AG04450 (cell line): ENCODE results near the gene RTN4IP1. TPM values are rescaled to one million over a fixed set of nuclear protein-coding genes. Genes with fewer than 3 reads are reported as not detected.

Source experiments
- CTCF ChIA-PET: fragments of 300-600, 350-600 bp; formaldehyde crosslinking; extraction: SDS; loops from one replicate; lab custom pipeline; 2022; ENCODE audit warnings: antibody characterized with exemption, inconsistent platforms; lab: Charles Lee
- POLR2A ChIA-PET: fragments of 350-600 bp; formaldehyde crosslinking; extraction: SDS; loops from one replicate; lab custom pipeline; 2021; ENCODE audit warnings: antibody characterized with exemption, inconsistent platforms; lab: Yijun Ruan, JAX
- DNase-seq: peaks from one replicate; pipeline ENCODE4 v3.0.0-alpha.2; 2011; ENCODE audit warnings: low read depth, low spot score
- H3K27ac ChIP-seq: one replicate; pipeline ENCODE4 v1.5.1; 2012; ENCODE audit warnings: low read depth, low read length, control low read depth
- H3K27me3 ChIP-seq: one replicate; pipeline ENCODE4 v1.6.0; 2012; ENCODE audit warnings: low read length; ENCODE audit not compliant: control insufficient read depth, insufficient read depth
- H3K4me3 ChIP-seq: 2 replicates; pipeline ENCODE4 v1.5.1; 2011; ENCODE audit warnings: mild to moderate bottlenecking, low read depth, low read length, control low read depth
- H3K9me3 ChIP-seq: 2 replicates; pipeline ENCODE4 v1.5.1; 2012; ENCODE audit warnings: low read length; ENCODE audit not compliant: control insufficient read depth, insufficient read depth
- polyA plus RNA-seq: library from polyadenylated mRNA; depleted of rRNA; stranded (reverse); fragments of >200 nt; gene quantifications from 2 replicates; pipeline ENCODE4 v1.2.3, GENCODE V29; 2011
- TF ChIP-seq, protein P1 (sequence below): IDR thresholded peaks from 2 replicates; pipeline ENCODE4 v1.5.1; 2011; ENCODE audit warnings: low read depth, low read length, control low read depth, inconsistent platforms

The RTN4IP1 gene
- polyA plus RNA-seq, 1 experiment, result 9.3 TPM

DNA sequence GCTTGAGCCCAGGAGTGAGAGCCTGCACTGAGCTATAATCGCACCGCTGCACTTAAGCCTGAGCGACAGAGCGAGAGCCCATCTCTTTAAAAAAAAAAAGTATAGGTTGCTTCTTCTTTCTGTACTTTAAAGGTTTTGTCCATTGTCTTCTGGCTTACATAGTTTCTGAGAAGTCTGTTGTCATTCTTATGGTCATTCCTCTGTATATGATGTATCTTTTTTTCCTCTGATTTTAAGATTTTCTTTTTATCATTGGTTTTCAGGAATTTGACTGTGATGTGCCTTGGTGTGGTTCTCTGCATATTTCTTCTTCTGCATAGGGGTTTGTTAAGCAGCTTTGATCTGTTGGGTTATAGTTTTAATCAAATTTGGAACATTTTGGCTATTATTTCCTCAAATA lies 29.2 kb upstream of the RTN4IP1 start:
- DNase-seq, result no peak
- peaks cover 9% of the 10 kb centered on the region for H3K9me3 ChIP-seq
- CTCF ChIA-PET, result no interaction called here
- POLR2A ChIA-PET, result no interaction called here
- no peak overlapping the region for H3K4me3 ChIP-seq
- no peak overlapping the region for H3K27ac ChIP-seq
- H3K27me3 ChIP-seq, result no peaks in the 10 kb centered on the region
- TF ChIP-seq, protein P1, sequence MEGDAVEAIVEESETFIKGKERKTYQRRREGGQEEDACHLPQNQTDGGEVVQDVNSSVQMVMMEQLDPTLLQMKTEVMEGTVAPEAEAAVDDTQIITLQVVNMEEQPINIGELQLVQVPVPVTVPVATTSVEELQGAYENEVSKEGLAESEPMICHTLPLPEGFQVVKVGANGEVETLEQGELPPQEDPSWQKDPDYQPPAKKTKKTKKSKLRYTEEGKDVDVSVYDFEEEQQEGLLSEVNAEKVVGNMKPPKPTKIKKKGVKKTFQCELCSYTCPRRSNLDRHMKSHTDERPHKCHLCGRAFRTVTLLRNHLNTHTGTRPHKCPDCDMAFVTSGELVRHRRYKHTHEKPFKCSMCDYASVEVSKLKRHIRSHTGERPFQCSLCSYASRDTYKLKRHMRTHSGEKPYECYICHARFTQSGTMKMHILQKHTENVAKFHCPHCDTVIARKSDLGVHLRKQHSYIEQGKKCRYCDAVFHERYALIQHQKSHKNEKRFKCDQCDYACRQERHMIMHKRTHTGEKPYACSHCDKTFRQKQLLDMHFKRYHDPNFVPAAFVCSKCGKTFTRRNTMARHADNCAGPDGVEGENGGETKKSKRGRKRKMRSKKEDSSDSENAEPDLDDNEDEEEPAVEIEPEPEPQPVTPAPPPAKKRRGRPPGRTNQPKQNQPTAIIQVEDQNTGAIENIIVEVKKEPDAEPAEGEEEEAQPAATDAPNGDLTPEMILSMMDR, result no peak

- TF ChIP-seq, protein P1, result no peak
- DNase-seq, result no peak
- H3K27ac ChIP-seq, result no peak overlapping the region
- CTCF ChIA-PET, result interaction anchor here (1.4 to 1.6 kb wide), 2 partner anchors 41 to 331 kb away, joined by 4 read pairs; no protein-coding TSS in a partner anchor
- H3K4me3 ChIP-seq, result no peak overlapping the region
- POLR2A ChIA-PET, result no interaction called here
- no peaks in the 10 kb centered on the region for H3K27me3 ChIP-seq
- H3K9me3 ChIP-seq, result no peaks in the 10 kb centered on the region
Observed at GRCh38 chr6:106648651-106649308, 19.5 kb upstream of the RTN4IP1 start.

GRCh38 chr6:106643061-106643460 lies 13.8 kb upstream of the RTN4IP1 start:
- ChIA-PET POLR2A (no interaction called here), CTCF (no interaction called here)
- Histone ChIP-seq H3K27me3 (no peaks in the 10 kb centered on the region), H3K9me3 (no peaks in the 10 kb centered on the region), H3K4me3 (no peak overlapping the region), H3K27ac (no peak overlapping the region)
- TF ChIP-seq, protein P1, result no peak
- DNase-seq, result no peak

GRCh38 chr6:106642476-106642875 lies 13.2 kb upstream of the RTN4IP1 start:
- TF ChIP-seq, protein P1, result no peak
- H3K27ac ChIP-seq, result no peak overlapping the region
- CTCF ChIA-PET, result no interaction called here
- POLR2A ChIA-PET, result no interaction called here
- H3K9me3 ChIP-seq, result no peaks in the 10 kb centered on the region
- no peak for DNase-seq
- H3K4me3 ChIP-seq, result no peak overlapping the region
- H3K27me3 ChIP-seq, result no peaks in the 10 kb centered on the region

DNA sequence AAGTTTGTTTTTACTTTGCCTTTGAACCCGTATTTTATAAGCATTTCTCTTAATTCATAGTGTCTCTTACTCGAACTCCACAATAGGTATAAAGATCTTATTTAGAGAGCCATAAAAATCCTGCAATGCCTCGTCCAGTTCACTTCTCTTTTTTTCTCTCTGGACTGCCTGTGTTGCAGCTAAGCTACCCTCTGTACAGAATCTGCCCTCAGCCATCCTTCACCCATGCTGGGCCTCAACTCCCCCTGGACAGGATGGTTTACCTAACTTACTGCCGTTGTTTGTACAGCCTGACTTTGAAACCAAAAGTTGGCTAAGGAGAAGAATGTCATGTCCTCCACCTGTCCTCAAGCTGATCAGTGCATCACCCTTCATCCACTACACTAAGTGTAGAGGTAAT lies 10.5 kb upstream of the RTN4IP1 start:
- TF ChIP-seq, protein P1, result no peak
- H3K27me3 ChIP-seq, result no peaks in the 10 kb centered on the region
- no peak overlapping the region for H3K4me3 ChIP-seq
- no peak for DNase-seq
- CTCF ChIA-PET, result no interaction called here
- no peak overlapping the region for H3K27ac ChIP-seq
- H3K9me3 ChIP-seq, result no peaks in the 10 kb centered on the region
- POLR2A ChIA-PET, result no interaction called here
